ENCODE measurements around the gene MICA. TPM values are rescaled to one million over a fixed set of nuclear protein-coding genes. Genes with fewer than 3 reads are reported as not detected.
A peak's percentile ranks its signal among the peaks of the same experiment; 100 is the strongest.

Gene MICA
- total RNA-seq = 10 to 100 TPM; 11.6 to 16.2 TPM

DNA sequence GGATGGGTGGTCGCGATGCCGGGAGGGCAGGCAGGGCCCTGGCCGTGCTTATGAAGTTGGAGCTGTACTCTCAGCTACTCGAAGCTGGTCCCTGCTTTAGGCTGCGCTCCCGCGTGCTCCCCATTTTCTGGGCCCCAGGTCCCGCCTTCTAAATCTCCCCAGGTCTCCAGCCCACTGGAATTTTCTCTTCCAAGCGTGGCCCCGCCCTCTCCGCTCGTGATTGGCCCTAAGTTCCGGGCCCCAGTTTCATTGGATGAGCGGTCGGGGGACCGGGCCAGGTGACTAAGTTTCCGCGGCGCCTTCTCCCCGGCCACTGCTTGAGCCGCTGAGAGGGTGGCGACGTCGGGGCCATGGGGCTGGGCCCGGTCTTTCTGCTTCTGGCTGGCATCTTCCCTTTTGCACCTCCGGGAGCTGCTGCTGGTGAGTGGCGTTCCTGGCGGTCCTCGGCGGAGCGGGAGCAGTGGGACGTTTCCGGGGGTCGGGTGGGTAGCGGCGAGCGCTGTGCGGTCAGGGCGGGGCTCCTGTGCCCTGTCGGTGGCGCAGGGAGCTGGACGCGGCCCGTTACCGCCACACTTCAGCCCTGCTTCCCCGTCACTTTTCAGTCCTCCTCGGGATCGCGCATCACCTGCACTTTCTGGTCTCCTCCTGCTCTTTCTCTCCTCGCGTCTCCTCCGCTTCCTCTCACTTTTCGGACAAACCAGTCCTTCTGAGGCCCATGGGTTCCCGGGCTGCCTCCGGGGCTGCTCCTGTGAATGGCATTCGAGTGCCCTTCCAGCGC is at the start of gene MICA:
MICA (plus strand) TSS at position 313 of the 778 bp plus-strand sequence; CDS start at position 351, 38 bp downstream.
- Mint-ChIP-seq H3K36me3 (ENCODE audit: low read depth) (peaks cover 27% of the 10 kb centered on the region), H3K9me3 (no peaks in the 10 kb centered on the region), H3K27ac (peak within 1 kb of the TSS; percentile 55), H3K4me3 (peak within 1 kb of the TSS; percentile 84), H3K4me1 (peaks cover 54% of the 10 kb centered on the region), H3K27me3 (no peaks in the 10 kb centered on the region)
- peak; percentile 77 for ATAC-seq (replicated peaks)

DNA sequence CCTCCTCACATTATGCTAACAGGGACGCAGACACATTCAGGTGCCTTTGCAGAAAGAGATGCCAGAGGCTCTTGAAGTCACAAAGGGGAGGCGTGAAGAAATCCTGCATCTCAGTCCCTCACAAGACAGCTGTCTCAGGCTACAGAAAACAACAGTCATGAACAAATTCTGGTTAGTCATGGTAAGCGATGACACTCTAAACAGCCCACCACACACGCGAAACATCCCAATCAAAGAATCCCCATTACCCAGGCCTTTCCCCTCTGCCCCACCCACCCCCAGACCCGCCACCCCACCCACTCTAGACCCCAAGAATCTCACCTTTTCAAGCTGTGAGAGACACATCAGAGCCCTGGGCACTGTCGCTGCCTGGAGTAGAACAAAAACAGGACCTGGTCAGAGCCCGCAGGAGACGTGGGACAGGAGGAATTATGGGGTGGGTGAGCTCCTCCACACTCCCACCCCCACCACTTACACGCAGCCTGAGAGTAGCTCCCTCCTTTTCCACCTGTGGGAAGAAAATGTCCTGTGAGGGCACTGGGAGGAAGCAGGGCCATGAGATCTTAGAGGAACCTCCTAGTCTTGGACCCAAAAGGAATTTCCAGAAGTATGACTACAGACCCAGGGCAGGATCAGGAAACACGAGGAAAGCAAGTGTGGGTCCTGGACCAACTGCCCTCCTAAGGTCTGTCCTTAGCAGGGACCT is 49.1 kb upstream of the MICA start:
- Mint-ChIP-seq H3K27ac (peak overlapping the region; percentile 74), H3K36me3 (ENCODE audit: low read depth) (peaks cover 60% of the 10 kb centered on the region), H3K27me3 (no peaks in the 10 kb centered on the region), H3K9me3 (no peaks in the 10 kb centered on the region), H3K4me3 (peak overlapping the region; percentile 87), H3K4me1 (peaks cover 57% of the 10 kb centered on the region)
- ATAC-seq (replicated peaks) = no peak

DNA sequence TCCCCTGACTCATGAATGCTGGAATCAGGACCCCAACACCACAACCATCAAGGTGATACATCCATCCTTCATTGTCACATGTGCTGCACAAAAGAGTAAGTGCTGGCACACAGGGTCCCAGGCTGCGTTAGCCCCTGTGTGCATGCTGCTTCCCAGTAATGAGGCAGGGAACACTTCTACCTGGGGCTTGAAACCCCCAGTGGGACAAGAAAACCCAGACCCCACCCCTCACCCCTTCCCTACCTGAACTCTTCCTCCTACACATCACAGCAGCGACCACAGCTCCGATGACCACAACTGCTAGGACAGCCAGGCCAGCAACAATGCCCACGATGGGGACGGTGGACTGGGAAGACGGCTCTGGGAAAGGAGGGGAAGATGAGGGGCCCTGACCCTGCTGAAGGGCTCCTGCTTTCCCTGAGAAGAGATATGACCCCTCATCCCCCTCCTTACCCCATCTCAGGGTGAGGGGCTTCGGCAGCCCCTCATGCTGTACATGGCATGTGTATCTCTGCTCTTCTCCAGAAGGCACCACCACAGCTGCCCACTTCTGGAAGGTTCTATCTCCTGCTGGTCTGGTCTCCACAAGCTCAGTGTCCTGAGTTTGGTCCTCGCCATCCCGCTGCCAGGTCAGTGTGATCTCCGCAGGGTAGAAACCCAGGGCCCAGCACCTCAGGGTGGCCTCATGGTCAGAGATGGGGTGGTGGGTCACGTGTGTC is 48.4 kb upstream of the MICA start:
- Mint-ChIP-seq H3K9me3 (no peaks in the 10 kb centered on the region), H3K36me3 (ENCODE audit: low read depth) (peaks cover 60% of the 10 kb centered on the region), H3K4me3 (peak overlapping the region; percentile 87), H3K27ac (peak overlapping the region; percentile 74), H3K4me1 (peaks cover 56% of the 10 kb centered on the region), H3K27me3 (no peaks in the 10 kb centered on the region)
- ATAC-seq (replicated peaks) = no peak

DNA sequence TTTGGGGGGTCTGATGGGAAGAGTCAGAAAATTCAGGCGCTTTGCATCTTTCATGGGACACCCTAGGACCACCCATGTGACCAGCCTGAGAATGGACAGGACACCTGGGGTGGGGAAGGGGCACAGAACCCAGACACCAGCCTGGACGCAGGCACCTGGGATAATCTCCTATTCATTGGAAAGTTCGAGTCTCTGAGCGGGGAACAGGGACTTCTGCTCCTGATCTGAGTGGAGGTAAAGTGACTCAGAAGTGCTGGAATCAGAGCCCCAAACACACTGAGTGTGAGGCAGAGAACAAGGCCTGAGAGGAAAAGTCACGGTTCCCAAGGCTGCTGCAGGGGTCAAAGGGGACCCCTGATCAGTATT is 47.8 kb upstream of the MICA start:
- peak overlapping the region; percentile 87 for H3K4me3 Mint-ChIP-seq
- peak overlapping the region; percentile 74 for H3K27ac Mint-ChIP-seq
- peaks cover 51% of the 10 kb centered on the region for H3K4me1 Mint-ChIP-seq
- no peaks in the 10 kb centered on the region for H3K9me3 Mint-ChIP-seq
- peaks cover 60% of the 10 kb centered on the region for H3K36me3 Mint-ChIP-seq (ENCODE audit: low read depth)
- no peak for ATAC-seq (replicated peaks)
- no peaks in the 10 kb centered on the region for H3K27me3 Mint-ChIP-seq

DNA sequence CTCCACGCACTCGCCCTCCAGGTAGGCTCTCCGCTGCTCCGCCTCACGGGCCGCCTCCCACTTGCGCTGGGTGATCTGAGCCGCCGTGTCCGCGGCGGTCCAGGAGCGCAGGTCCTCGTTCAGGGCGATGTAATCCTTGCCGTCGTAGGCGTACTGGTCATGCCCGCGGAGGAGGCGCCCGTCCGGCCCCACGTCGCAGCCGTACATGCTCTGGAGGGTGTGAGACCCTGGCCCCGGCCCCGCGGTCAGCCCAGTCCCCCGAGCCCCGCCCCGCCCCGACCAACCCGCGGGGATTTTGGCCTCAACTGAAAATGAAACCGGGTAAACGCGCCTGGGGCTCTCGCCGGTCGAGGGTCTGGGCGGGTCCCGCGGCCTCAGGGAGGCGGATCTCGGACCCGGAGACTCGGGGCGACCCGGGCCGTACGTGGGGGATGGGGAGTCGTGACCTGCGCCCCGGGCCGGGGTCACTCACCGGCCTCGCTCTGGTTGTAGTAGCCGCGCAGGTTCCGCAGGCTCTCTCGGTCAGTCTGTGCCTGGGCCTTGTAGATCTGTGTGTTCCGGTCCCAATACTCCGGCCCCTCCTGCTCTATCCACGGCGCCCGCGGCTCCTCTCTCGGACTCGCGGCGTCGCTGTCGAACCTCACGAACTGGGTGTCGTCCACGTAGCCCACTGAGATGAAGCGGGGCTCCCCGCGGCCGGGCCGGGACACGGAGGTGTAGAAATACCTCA is 47.0 kb upstream of the MICA start:
- Mint-ChIP-seq H3K4me3 (peak overlapping the region; percentile 87), H3K36me3 (ENCODE audit: low read depth) (peaks cover 60% of the 10 kb centered on the region), H3K4me1 (peaks cover 44% of the 10 kb centered on the region), H3K27ac (peak overlapping the region; percentile 99), H3K27me3 (no peaks in the 10 kb centered on the region), H3K9me3 (no peaks in the 10 kb centered on the region)
- ATAC-seq (replicated peaks) = peak; percentile 6

DNA sequence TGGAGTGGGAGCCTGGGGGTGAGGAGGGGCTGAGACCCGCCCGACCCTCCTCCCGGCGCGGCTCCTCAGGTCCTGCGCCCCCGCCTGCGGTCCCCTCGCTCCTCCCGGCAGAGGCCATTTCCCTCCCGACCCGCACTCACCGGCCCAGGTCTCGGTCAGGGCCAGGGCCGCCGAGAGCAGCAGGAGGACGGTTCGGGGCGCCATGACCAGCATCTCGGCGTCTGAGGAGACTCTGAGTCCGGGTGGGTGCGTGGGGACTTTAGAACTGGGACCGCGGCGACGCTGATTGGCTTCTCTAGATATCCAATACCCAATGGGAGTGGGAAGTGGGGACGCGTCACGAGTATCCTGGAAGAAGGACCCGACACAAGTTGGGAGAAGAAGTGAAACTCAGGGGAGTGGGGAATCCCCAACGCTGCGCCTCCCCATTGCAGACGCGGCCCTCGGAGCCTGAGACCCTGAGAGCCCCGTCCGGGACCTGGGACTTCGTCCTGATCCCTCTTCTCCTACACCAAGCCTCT is 46.4 kb upstream of the MICA start, which contains the start of gene HLA-B:
HLA-B (minus strand) TSS at position 234 of the 521 bp plus-strand sequence; CDS start at position 213, 21 bp downstream.
- Mint-ChIP-seq H3K36me3 (ENCODE audit: low read depth) (peaks cover 56% of the 10 kb centered on the region), H3K9me3 (no peaks in the 10 kb centered on the region), H3K27ac (peak within 1 kb of the TSS; percentile 99), H3K4me3 (peak within 1 kb of the TSS; percentile 87), H3K4me1 (peaks cover 41% of the 10 kb centered on the region), H3K27me3 (no peaks in the 10 kb centered on the region)
- ATAC-seq (replicated peaks) = peak; percentile 80

- peaks cover 47% of the 10 kb centered on the region for H3K36me3 Mint-ChIP-seq (ENCODE audit: low read depth)
- peaks cover 32% of the 10 kb centered on the region for H3K4me1 Mint-ChIP-seq
- peak overlapping the region; percentile 99 for H3K27ac Mint-ChIP-seq
Observed at GRCh38 chr6:31357886-31358285, 45.5 kb upstream of the MICA start.

DNA sequence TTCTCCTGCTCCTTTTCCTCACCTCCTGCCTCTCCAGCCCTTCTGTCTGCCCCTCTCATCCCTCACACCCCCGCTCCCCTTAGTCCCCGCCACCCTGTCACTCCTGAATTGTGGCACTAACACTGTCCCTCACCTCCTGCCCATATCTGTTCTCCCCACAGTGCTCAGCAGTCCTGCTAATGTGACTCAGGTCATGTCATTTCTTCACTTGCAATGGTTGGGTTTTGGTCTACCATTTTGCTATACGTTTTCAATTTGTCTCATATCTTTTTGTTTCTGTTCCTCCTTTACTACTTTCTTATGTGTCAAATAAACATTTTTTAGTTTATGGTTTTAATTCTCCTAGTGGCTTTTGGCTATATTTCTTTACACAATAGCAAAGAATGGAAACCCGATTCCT is 45.1 kb upstream of the MICA start:
- peak; percentile 71 for ATAC-seq (replicated peaks)
- Mint-ChIP-seq H3K27ac (peak overlapping the region; percentile 99), H3K9me3 (no peaks in the 10 kb centered on the region), H3K4me1 (peaks cover 29% of the 10 kb centered on the region), H3K27me3 (no peaks in the 10 kb centered on the region), H3K4me3 (peak overlapping the region; percentile 87), H3K36me3 (ENCODE audit: low read depth) (peaks cover 43% of the 10 kb centered on the region)

More at GRCh38 chr6:31357886-31358285, 45.5 kb upstream of the MICA start:
- ATAC-seq (replicated peaks) = peak; percentile 29
- H3K9me3 Mint-ChIP-seq = no peaks in the 10 kb centered on the region
- no peaks in the 10 kb centered on the region for H3K27me3 Mint-ChIP-seq
- peak overlapping the region; percentile 87 for H3K4me3 Mint-ChIP-seq

DNA sequence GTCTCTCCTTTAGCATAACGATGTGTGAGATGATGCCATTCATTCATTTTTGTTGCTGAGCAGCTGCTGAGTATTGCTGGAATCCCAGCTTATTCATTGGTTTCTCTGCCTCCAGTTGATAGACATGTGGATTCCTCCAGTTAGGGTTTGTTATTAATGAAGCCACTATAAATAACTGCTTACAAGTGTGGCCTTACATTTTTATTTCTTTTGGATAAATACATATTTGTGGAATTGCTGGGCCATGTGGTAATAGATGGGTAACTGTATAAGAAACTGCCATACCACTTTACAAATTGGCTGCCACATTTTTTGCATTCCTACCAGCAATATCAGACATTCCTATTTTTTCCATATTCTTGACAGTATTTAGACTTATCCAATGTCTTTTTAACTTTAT is 43.8 kb upstream of the MICA start:
- Mint-ChIP-seq H3K27ac (no peak overlapping the region), H3K27me3 (no peaks in the 10 kb centered on the region), H3K4me3 (peak overlapping the region; percentile 87), H3K36me3 (ENCODE audit: low read depth) (peaks cover 30% of the 10 kb centered on the region), H3K4me1 (peaks cover 28% of the 10 kb centered on the region), H3K9me3 (no peaks in the 10 kb centered on the region)
- ATAC-seq (replicated peaks) = no peak

- no peaks in the 10 kb centered on the region for H3K36me3 Mint-ChIP-seq (ENCODE audit: low read depth)
- no peaks in the 10 kb centered on the region for H3K27me3 Mint-ChIP-seq
- peaks cover 25% of the 10 kb centered on the region for H3K4me1 Mint-ChIP-seq
- no peaks in the 10 kb centered on the region for H3K9me3 Mint-ChIP-seq
- no peak overlapping the region for H3K27ac Mint-ChIP-seq
- H3K4me3 Mint-ChIP-seq = no peak overlapping the region
- no peak for ATAC-seq (replicated peaks)
Observed at GRCh38 chr6:31362751-31363150, 40.6 kb upstream of the MICA start.

DNA sequence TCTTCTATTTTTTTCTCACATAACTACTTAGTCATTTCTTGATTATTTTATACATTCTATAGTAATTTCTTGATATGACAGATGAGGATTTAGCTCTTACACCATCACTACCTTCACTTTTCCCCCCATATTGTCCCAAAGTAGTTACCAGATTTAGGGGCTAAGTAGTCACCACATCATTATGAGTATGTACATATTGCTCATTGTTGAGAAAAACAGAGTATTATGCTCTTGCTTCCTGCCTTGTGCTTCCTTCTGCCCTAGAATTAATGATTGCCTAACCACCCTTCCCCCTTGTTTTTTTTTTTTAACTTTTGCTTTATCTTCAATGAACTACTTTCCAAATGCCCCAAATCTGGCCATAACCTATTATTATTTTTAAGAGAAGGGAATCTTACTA is 39.6 kb upstream of the MICA start:
- Mint-ChIP-seq H3K9me3 (no peaks in the 10 kb centered on the region), H3K27me3 (peaks cover 3% of the 10 kb centered on the region), H3K27ac (peak overlapping the region; percentile 30), H3K36me3 (ENCODE audit: low read depth) (no peaks in the 10 kb centered on the region), H3K4me1 (peaks cover 18% of the 10 kb centered on the region), H3K4me3 (no peak overlapping the region)
- ATAC-seq (replicated peaks) = peak; percentile 31

GRCh38 chr6:31365864-31366263 is 37.5 kb upstream of the MICA start:
- no peak for ATAC-seq (replicated peaks)
- no peak overlapping the region for H3K27ac Mint-ChIP-seq
- peak overlapping the region; percentile 81 for H3K4me3 Mint-ChIP-seq
- H3K4me1 Mint-ChIP-seq = peaks cover 10% of the 10 kb centered on the region
- no peaks in the 10 kb centered on the region for H3K9me3 Mint-ChIP-seq
- H3K27me3 Mint-ChIP-seq = peaks cover 10% of the 10 kb centered on the region
- no peaks in the 10 kb centered on the region for H3K36me3 Mint-ChIP-seq (ENCODE audit: low read depth)

GRCh38 chr6:31366693-31367470 is 36.5 kb upstream of the MICA start:
- Mint-ChIP-seq H3K4me1 (peaks cover 12% of the 10 kb centered on the region), H3K4me3 (peak overlapping the region; percentile 81), H3K9me3 (no peaks in the 10 kb centered on the region), H3K27me3 (peaks cover 10% of the 10 kb centered on the region), H3K36me3 (ENCODE audit: low read depth) (no peaks in the 10 kb centered on the region), H3K27ac (peak overlapping the region; percentile 1)
- peak; percentile 98 for ATAC-seq (replicated peaks)
